H1 (cell line): ENCODE measurements around the gene BTN2A1.

Experiments used
- CBX8 ChIP-seq: fragments of 300-800, 300-1000 bp; sonication (generic); IDR thresholded peaks from 2 replicates; pipeline ENCODE4 v1.7.1; 2016; ENCODE audit warnings: low read depth, low read length, borderline replicate concordance
- CTBP2 ChIP-seq: IDR thresholded peaks from 2 replicates; pipeline ENCODE4 v1.7.0; 2011; ENCODE audit warnings: borderline replicate concordance, mild to moderate bottlenecking, moderate library complexity, mixed read lengths, low read length; ENCODE audit not compliant: insufficient read depth, insufficient read length
- HDAC2 ChIP-seq, 2 experiments: fragments of 300-600 bp in 1 of 2; sonication (generic) in 1 of 2; IDR thresholded peaks; 2 replicates each; pipeline ENCODE4 v1.6.1; 2011 to 2012; ENCODE audit warnings: low read depth in 2 of 2, low read length in 2 of 2, mild to moderate bottlenecking in 2 of 2, moderate library complexity in 2 of 2, borderline replicate concordance in 1 of 2, inconsistent platforms in 1 of 2
- HDAC6 ChIP-seq: IDR thresholded peaks from one replicate; pipeline ENCODE4 v1.7.1; 2012; ENCODE audit warnings: low read depth, mild to moderate bottlenecking, inconsistent platforms, low read length, moderate library complexity
- JUN ChIP-seq: IDR thresholded peaks from 2 replicates; pipeline ENCODE4 v1.6.1; 2011; ENCODE audit warnings: low read depth, mild to moderate bottlenecking, improper control_type of control experiment, low read length
- KDM1A ChIP-seq: fragments of 200-600, 300-600 bp; sonication (generic); IDR thresholded peaks from 2 replicates; pipeline ENCODE4 v1.7.1; 2016; ENCODE audit warnings: mild to moderate bottlenecking, low read length, borderline replicate concordance
- MAX ChIP-seq: IDR thresholded peaks from 2 replicates; pipeline ENCODE4 v1.6.1; 2012; ENCODE audit warnings: inconsistent platforms
- NRF1 ChIP-seq: IDR thresholded peaks from 2 replicates; pipeline ENCODE4 v1.6.1; 2011; ENCODE audit warnings: mild to moderate bottlenecking, low read depth, low read length, improper control_type of control experiment
- POLR2A ChIP-seq, 2 experiments: IDR thresholded peaks; 1 replicate in 1 of 2; 2 replicates in 1 of 2; pipeline ENCODE4 v1.6.1; 2011; ENCODE audit warnings: low read depth in 2 of 2, low read length in 2 of 2, mild to moderate bottlenecking in 2 of 2; ENCODE audit errors: control extremely low read depth in 1 of 2
- SIN3A ChIP-seq, 2 experiments: IDR thresholded peaks in 1 of 2; conservative IDR thresholded peaks in 1 of 2; 2 replicates each; pipeline ENCODE4 v1.6.1; 2011 to 2012; ENCODE audit warnings: low read length in 2 of 2, improper control_type of control experiment in 1 of 2, low read depth in 1 of 2, mild to moderate bottlenecking in 1 of 2
- SRF ChIP-seq: IDR thresholded peaks from 2 replicates; pipeline ENCODE4 v1.6.1; 2011; ENCODE audit warnings: mild to moderate bottlenecking, low read depth, low read length, moderate library complexity
- USF2 ChIP-seq: IDR thresholded peaks from 2 replicates; pipeline ENCODE4 v1.6.1; 2011; ENCODE audit warnings: low read length, improper control_type of control experiment
- ZNF274 ChIP-seq: IDR thresholded peaks from 2 replicates; pipeline ENCODE4 v1.7.0; 2012; ENCODE audit warnings: low read length, borderline replicate concordance; ENCODE audit errors: extremely low read depth
- TF ChIP-seq, protein P1 (sequence below), 3 experiments: IDR thresholded peaks; 1 replicate in 2 of 3; 2 replicates in 1 of 3; pipeline versions ENCODE4 v1.5.1 to v1.6.1; 2011; ENCODE audit warnings: low read length in 3 of 3, mild to moderate bottlenecking in 3 of 3, inconsistent platforms in 2 of 3, low read depth in 1 of 3, moderate library complexity in 1 of 3; ENCODE audit not compliant: insufficient read depth in 1 of 3; ENCODE audit errors: control extremely low read depth in 1 of 3

DNA sequence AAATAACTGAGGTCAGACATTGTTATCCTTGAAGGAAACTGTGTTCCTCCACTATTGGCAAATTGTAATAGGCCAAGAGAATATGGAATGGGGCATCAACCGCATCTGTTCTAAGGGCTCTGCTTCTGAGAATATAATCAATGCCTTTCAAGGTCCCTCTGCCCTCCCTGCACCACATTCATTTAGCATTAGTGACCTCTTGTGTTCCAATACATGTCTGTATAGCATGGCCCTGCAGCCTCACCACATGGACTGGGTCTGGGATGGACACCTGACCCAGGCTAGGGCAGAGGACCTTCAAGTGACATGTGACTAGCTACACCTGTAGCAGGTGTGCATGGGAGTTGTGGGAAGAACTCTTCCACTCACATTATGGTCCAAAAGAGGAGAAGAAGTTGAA, 41.5 kb upstream of the BTN2A1 start:
- TF ChIP-seq, protein P1, sequence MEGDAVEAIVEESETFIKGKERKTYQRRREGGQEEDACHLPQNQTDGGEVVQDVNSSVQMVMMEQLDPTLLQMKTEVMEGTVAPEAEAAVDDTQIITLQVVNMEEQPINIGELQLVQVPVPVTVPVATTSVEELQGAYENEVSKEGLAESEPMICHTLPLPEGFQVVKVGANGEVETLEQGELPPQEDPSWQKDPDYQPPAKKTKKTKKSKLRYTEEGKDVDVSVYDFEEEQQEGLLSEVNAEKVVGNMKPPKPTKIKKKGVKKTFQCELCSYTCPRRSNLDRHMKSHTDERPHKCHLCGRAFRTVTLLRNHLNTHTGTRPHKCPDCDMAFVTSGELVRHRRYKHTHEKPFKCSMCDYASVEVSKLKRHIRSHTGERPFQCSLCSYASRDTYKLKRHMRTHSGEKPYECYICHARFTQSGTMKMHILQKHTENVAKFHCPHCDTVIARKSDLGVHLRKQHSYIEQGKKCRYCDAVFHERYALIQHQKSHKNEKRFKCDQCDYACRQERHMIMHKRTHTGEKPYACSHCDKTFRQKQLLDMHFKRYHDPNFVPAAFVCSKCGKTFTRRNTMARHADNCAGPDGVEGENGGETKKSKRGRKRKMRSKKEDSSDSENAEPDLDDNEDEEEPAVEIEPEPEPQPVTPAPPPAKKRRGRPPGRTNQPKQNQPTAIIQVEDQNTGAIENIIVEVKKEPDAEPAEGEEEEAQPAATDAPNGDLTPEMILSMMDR (IDR thresholded peaks at IDR 0.05; ENCODE audit: control extremely low read depth in 1 of 3, insufficient read depth in 1 of 3, low read depth in 1 of 3, low read length in 3 of 3) = no peak
- TF ChIP-seq ZNF274 = no peak
- TF ChIP-seq MAX = no peak
- TF ChIP-seq KDM1A = no peak
- TF ChIP-seq USF2 = no peak
- TF ChIP-seq CTBP2 = no peak
- TF ChIP-seq HDAC2 (IDR thresholded peaks at IDR 0.05; ENCODE audit: borderline replicate concordance in 1 of 2, low read depth in 2 of 2, low read length in 2 of 2) = no peak
- no peak for TF ChIP-seq NRF1
- no peak for TF ChIP-seq HDAC6
- no peak for TF ChIP-seq JUN
- no peak for TF ChIP-seq SRF
- no peak for TF ChIP-seq POLR2A (IDR thresholded peaks at IDR 0.05; ENCODE audit: control extremely low read depth in 1 of 2, low read depth in 2 of 2, low read length in 2 of 2)
- no peak for TF ChIP-seq CBX8
- no peak for TF ChIP-seq SIN3A (conservative IDR thresholded peaks at IDR 0.05 in 1 of 2, IDR thresholded peaks at IDR 0.05 in 1 of 2; ENCODE audit: low read depth in 1 of 2, low read length in 2 of 2)
